H1 (cell line): ENCODE measurements around the gene ZNF595. TPM values are rescaled to one million over a fixed set of nuclear protein-coding genes. Genes with fewer than 3 reads are reported as not detected.

Experiments used
- CTCF ChIA-PET: fragments of 300-600 bp; sonication (Branson Sonifier 250); formaldehyde crosslinking; loops from one replicate; lab custom pipeline; 2021; ENCODE audit not compliant: partially characterized antibody; lab: Charles Lee
- POLR2A ChIA-PET: fragments of 300-600 bp; sonication (Branson Sonifier 250); formaldehyde crosslinking; loops from one replicate; lab custom pipeline; 2021; ENCODE audit warnings: inconsistent platforms; ENCODE audit not compliant: partially characterized antibody; lab: Charles Lee
- DNase-seq, 2 experiments: peaks; one replicate each; pipeline versions ENCODE4 v3.0.0 to v3.0.0-alpha.2; 2010 to 2022; ENCODE audit warnings: low spot score in 2 of 2, low read depth in 1 of 2, mixed read lengths in 1 of 2
- FAIRE-seq: peaks from 2 replicates; lab custom pipeline; 2011; peaks lifted over from hg19 to GRCh38; lab: Jason Lieb, UNC
- H2AFZ ChIP-seq: 2 replicates; pipeline ENCODE4 v1.8.1; 2012; ENCODE audit warnings: low read length, inconsistent platforms
- H2AK5ac ChIP-seq: 2 replicates; pipeline ENCODE4 v1.6.1; 2013; ENCODE audit warnings: low read depth, low read length
- H2BK120ac ChIP-seq: replicated peaks from 2 replicates; pipeline ENCODE3; 2013; ENCODE audit warnings: low read depth, low read length, inconsistent platforms
- H2BK12ac ChIP-seq: 2 replicates; pipeline ENCODE4 v1.6.1; 2013; ENCODE audit warnings: low read depth, low read length
- H2BK15ac ChIP-seq: 2 replicates; pipeline ENCODE4 v1.6.1; 2013; ENCODE audit warnings: low read length
- H2BK20ac ChIP-seq: 2 replicates; pipeline ENCODE4 v1.6.1; 2013; ENCODE audit warnings: low read length
- H2BK5ac ChIP-seq: 2 replicates; pipeline ENCODE4 v1.6.1; 2013; ENCODE audit warnings: low read depth, low read length
- H3K14ac ChIP-seq: 2 replicates; pipeline ENCODE4 v1.6.1; 2013; ENCODE audit warnings: inconsistent platforms; ENCODE audit not compliant: insufficient read length
- H3K18ac ChIP-seq: 2 replicates; pipeline ENCODE4 v1.6.1; 2013; ENCODE audit warnings: low read length; ENCODE audit errors: extremely low read depth
- H3K23ac ChIP-seq: 2 replicates; pipeline ENCODE4 v1.6.1; 2013; ENCODE audit warnings: inconsistent platforms; ENCODE audit not compliant: insufficient read length
- H3K23me2 ChIP-seq: 2 replicates; pipeline ENCODE4 v1.6.1; 2013; ENCODE audit warnings: low read depth, low read length
- H3K27ac ChIP-seq: 2 replicates; pipeline ENCODE4 v1.6.1; 2011; ENCODE audit warnings: low read depth, low read length, inconsistent platforms
- H3K27me3 ChIP-seq, 4 experiments: replicated peaks in 1 of 4; 1 replicate in 1 of 4; 2 replicates in 3 of 4; pipeline versions ENCODE4 v1.6.1 to v1.8.1; 2011 to 2013; ENCODE audit warnings: low read length in 3 of 4, mild to moderate bottlenecking in 3 of 4, inconsistent platforms in 2 of 4, mixed read lengths in 2 of 4, moderate library complexity in 1 of 4; ENCODE audit not compliant: control insufficient read depth in 3 of 4, insufficient read depth in 3 of 4; ENCODE audit errors: extremely low read depth in 1 of 4
- H3K36me3 ChIP-seq, 4 experiments: 2 replicates each; pipeline versions ENCODE4 v1.6.1 to v1.8.1; 2011 to 2013; ENCODE audit warnings: mild to moderate bottlenecking in 4 of 4, low read length in 3 of 4, moderate library complexity in 2 of 4, control low read depth in 1 of 4, inconsistent platforms in 1 of 4; ENCODE audit not compliant: insufficient read depth in 4 of 4, control insufficient read depth in 2 of 4
- H3K4ac ChIP-seq: replicated peaks from 2 replicates; pipeline ENCODE3; 2013; ENCODE audit warnings: low read length, low read depth, mixed read lengths, inconsistent platforms; ENCODE audit not compliant: insufficient read length
- H3K4me1 ChIP-seq, 4 experiments: replicated peaks in 1 of 4; 1 replicate in 1 of 4; 2 replicates in 3 of 4; pipeline versions ENCODE4 v1.6.1 to v1.8.1; 2011 to 2013; ENCODE audit warnings: low read length in 3 of 4, inconsistent platforms in 2 of 4, mixed read lengths in 1 of 4; ENCODE audit not compliant: insufficient read depth in 4 of 4, control insufficient read depth in 3 of 4
- H3K4me2 ChIP-seq, 2 experiments: 2 replicates each; pipeline versions ENCODE4 v1.6.1 to v1.8.1; 2011 to 2013; ENCODE audit warnings: low read depth in 2 of 2, low read length in 2 of 2, control low read depth in 1 of 2, inconsistent platforms in 1 of 2, mild to moderate bottlenecking in 1 of 2; ENCODE audit not compliant: insufficient read depth in 1 of 2
- H3K4me3 ChIP-seq, 4 experiments: fragments of 200-600, 300-600 bp in 1 of 4; sonication (generic), shearing (Covaris generic), sonication (Bioruptor Twin) in 1 of 4; 2 replicates each; pipeline versions ENCODE4 v1.5.1 to v1.8.1; 2011 to 2016; ENCODE audit warnings: low read length in 4 of 4, low read depth in 3 of 4, control low read depth in 2 of 4, inconsistent platforms in 2 of 4, mild to moderate bottlenecking in 2 of 4, mixed read lengths in 1 of 4, moderate library complexity in 1 of 4; ENCODE audit not compliant: insufficient read depth in 2 of 4; ENCODE audit errors: extremely low read depth in 1 of 4
- H3K56ac ChIP-seq: replicated peaks from 2 replicates; pipeline ENCODE3; 2013; ENCODE audit warnings: low read depth, mild to moderate bottlenecking, mixed read lengths, low read length, inconsistent platforms; ENCODE audit not compliant: insufficient read length
- H3K79me1 ChIP-seq: 2 replicates; pipeline ENCODE4 v1.6.1; 2013; ENCODE audit warnings: low read depth, low read length, control low read depth
- H3K79me2 ChIP-seq, 2 experiments: 2 replicates each; pipeline versions ENCODE4 v1.6.1 to v1.8.1; 2012 to 2013; ENCODE audit warnings: low read length in 2 of 2, mild to moderate bottlenecking in 2 of 2, inconsistent platforms in 1 of 2; ENCODE audit not compliant: insufficient read depth in 2 of 2, control insufficient read depth in 1 of 2
- H3K9ac ChIP-seq, 4 experiments: replicated peaks in 1 of 4; 1 replicate in 1 of 4; 2 replicates in 3 of 4; pipeline versions ENCODE4 v1.6.1 to v1.8.1; 2011 to 2013; ENCODE audit warnings: low read depth in 3 of 4, low read length in 3 of 4, control low read depth in 2 of 4, mild to moderate bottlenecking in 2 of 4, moderate library complexity in 2 of 4, inconsistent platforms in 1 of 4; ENCODE audit errors: extremely low read depth in 1 of 4
- H3K9me3 ChIP-seq, 2 experiments: 2 replicates each; pipeline versions ENCODE4 v1.6.1 to v1.8.1; 2012 to 2013; ENCODE audit warnings: mild to moderate bottlenecking in 2 of 2, moderate library complexity in 2 of 2, control low read depth in 1 of 2, inconsistent platforms in 1 of 2, low read depth in 1 of 2, low read length in 1 of 2, mixed read lengths in 1 of 2; ENCODE audit not compliant: insufficient read depth in 2 of 2
- H4K20me1 ChIP-seq, 2 experiments: replicated peaks in 1 of 2; 2 replicates each; pipeline versions ENCODE3 to v1.8.1; 2011 to 2013; ENCODE audit warnings: inconsistent platforms in 2 of 2, low read length in 2 of 2, mild to moderate bottlenecking in 1 of 2; ENCODE audit not compliant: insufficient read depth in 2 of 2, control insufficient read depth in 1 of 2
- H4K5ac ChIP-seq: 2 replicates; pipeline ENCODE4 v1.6.1; 2013; ENCODE audit warnings: low read length, low read depth, mixed read lengths, inconsistent platforms; ENCODE audit not compliant: insufficient read length
- H4K8ac ChIP-seq: 2 replicates; pipeline ENCODE4 v1.8.0; 2013; ENCODE audit warnings: mild to moderate bottlenecking, moderate library complexity, low read length, inconsistent platforms; ENCODE audit not compliant: insufficient read depth; ENCODE audit errors: extremely low read depth
- H4K91ac ChIP-seq: replicated peaks from 2 replicates; pipeline ENCODE3; 2013; ENCODE audit warnings: low read length, mixed read lengths, inconsistent platforms; ENCODE audit not compliant: insufficient read length
- GTF2F1 ChIP-seq: IDR thresholded peaks from 2 replicates; pipeline ENCODE4 v1.6.1; 2012; ENCODE audit warnings: low read depth, low read length, improper control_type of control experiment, borderline replicate concordance
- POLR2AphosphoS5 ChIP-seq: IDR thresholded peaks from 2 replicates; pipeline ENCODE4 v1.6.1; 2011; ENCODE audit warnings: low read depth, low read length
- whole genome bisulfite sequencing, 2 experiments: shearing (Covaris generic) in 1 of 2; methylation state at CpG; one replicate each; pipeline versions ENCODE4 v1.1.6 to v1.1.7; 2013 to 2015; ENCODE audit warnings: low lambda C conversion rate in 2 of 2, mixed read lengths in 2 of 2, inconsistent platforms in 1 of 2, low coverage in 1 of 2, missing lambda C conversion rate in 1 of 2; ENCODE audit not compliant: insufficient replicate concordance in 2 of 2, insufficient coverage in 1 of 2, insufficient read length in 1 of 2; ENCODE audit errors: extremely low coverage in 1 of 2, missing lambda C conversion rate in 1 of 2; 5-methylcytosine and 5-hydroxymethylcytosine counted together
- polyA plus RNA-seq, 7 experiments: library from polyadenylated mRNA; depleted of rRNA in 3 of 7; stranded (reverse) in 5 of 7; unstranded in 2 of 7; fragments of >200 nt in 5 of 7; fragments of 200-250 nt in 2 of 7; gene quantifications; 1 replicate in 5 of 7; 2 replicates in 1 of 7; 4 replicates in 1 of 7; pipeline versions ENCODE4 v1.2.1 to v1.2.3, GENCODE V29; 2011 to 2013; ENCODE audit warnings: missing spikeins in 2 of 7, mixed read lengths in 2 of 7
- total RNA-seq: library from RNA; stranded (reverse); fragmentation: NEBNext Ultra II Directional; extraction: Animal tissue kit (Norgen Biotek cat#: 25700); gene quantifications from 2 replicates; pipeline ENCODE4 v1.2.1, GENCODE V29; 2021

ZNF595 gene
- total and polyA plus RNA-seq, 2 of the 8 experiments (the other 6 are each of a cell fraction or from before 2014, with no cell fraction given), result 3.3 to 22.5 TPM

GRCh38 chr4:125833-126232 lies 72.7 kb downstream of the ZNF595 start:
- 0 out of 2 replicates have a peak overlapping the region, but pooled peaks have one; percentile 50 for H2BK12ac ChIP-seq
- no peak overlapping the region for H4K8ac ChIP-seq
- peaks cover 0 to 5% of the 10 kb centered on the region in 2 experiments for H4K20me1 ChIP-seq
- no peak overlapping the region; the same call in 1 of the 2 replicates for H2AK5ac ChIP-seq
- no peak overlapping the region for H3K27ac ChIP-seq
- H3K4me2 ChIP-seq, result peak overlapping the region; percentile 95
- H3K9ac ChIP-seq, result peak overlapping the region in 3 of 4 experiments; percentile 97 to 100 (median 99); a peak in 6 of 7 replicates
- FAIRE-seq (no peak), DNase-seq (peak in 1 of 2 experiments; percentile 43)
- ChIA-PET CTCF (no interaction called here), POLR2A (interaction anchor here (1.0 to 4.6 kb wide), 10 partner anchors 10 to 179 kb away, joined by 3 to 47 read pairs (median 6); partner anchors contain the start of gene ZNF732)
- peaks cover 10 to 57% of the 10 kb centered on the region in 2 experiments for H3K79me2 ChIP-seq
- H2BK15ac ChIP-seq, result no peak overlapping the region
- TF ChIP-seq GTF2F1, result no peak
- TF ChIP-seq POLR2AphosphoS5, result 0 out of 2 replicates have a peak, but pooled peaks have one; percentile 9
- no peak overlapping the region for H3K56ac ChIP-seq
- peaks cover 5% of the 10 kb centered on the region for H3K23me2 ChIP-seq
- peak overlapping the region; percentile 78 to 98 (median 94) for H3K4me3 ChIP-seq
- H3K9me3 ChIP-seq, result no peaks in the 10 kb centered on the region; a peak in 1 of 4 replicates
- no peaks in the 10 kb centered on the region for H3K27me3 ChIP-seq
- H3K18ac ChIP-seq, result peak overlapping the region; percentile 28; the same call in 1 of the 2 replicates
- no peak overlapping the region for H2BK120ac ChIP-seq
- H3K4ac ChIP-seq, result no peak overlapping the region
- no peaks in the 10 kb centered on the region for H3K79me1 ChIP-seq
- H2BK5ac ChIP-seq, result peak overlapping the region; percentile 77; the same call in 1 of the 2 replicates
- H3K4me1 ChIP-seq, result peaks cover 0 to 2% (median 0%) of the 10 kb centered on the region in 4 experiments; a peak in 3 of 7 replicates
- H4K5ac ChIP-seq, result no peak overlapping the region
- no peak overlapping the region for H3K23ac ChIP-seq
- no peak overlapping the region for H2AFZ ChIP-seq
- no peak overlapping the region for H4K91ac ChIP-seq
- peaks cover 8 to 40% (median 12%) of the 10 kb centered on the region in 4 experiments; a peak in 7 of 8 replicates for H3K36me3 ChIP-seq
- no peak overlapping the region for H3K14ac ChIP-seq
- 40% methylated on average over 5 of the region's 5 CpGs; no CpG with 5 or more reads in 1 of the 2 experiments for WGBS, 2 experiments
- H2BK20ac ChIP-seq, result no peak overlapping the region
